A673 (cell line): ENCODE data around the gene LATS2.

ENCODE experiments used
- CTCF ChIP-seq: fragments of 300-800, 200-600 bp; sonication (generic); conservative IDR thresholded peaks from 2 replicates; pipeline ENCODE4 v1.5.1; 2017; ENCODE audit warnings: low read depth, mild to moderate bottlenecking, antibody characterized with exemption, low read length, moderate library complexity, mixed read lengths
- EZH2 ChIP-seq: fragments of 200-600 bp; sonication (generic); IDR thresholded peaks from 2 replicates; pipeline ENCODE4 v1.6.1; 2017; ENCODE audit warnings: borderline replicate concordance, low read depth, mild to moderate bottlenecking, mixed read lengths, antibody characterized with exemption, low read length; ENCODE audit not compliant: poor library complexity, severe bottlenecking

GRCh38 chr13:21055016-21055415 is 6.4 kb downstream of the LATS2 start:
- no peak for TF ChIP-seq CTCF
- TF ChIP-seq EZH2 = no peak
